22Rv1 (cell line): Measurements from ENCODE around the gene EDEM2.
"Not testable (repeated sequence)": the region's sequence is repeated elsewhere in the genome, so short reads cannot be mapped to it uniquely, and the experiment has no call there.

Experiments used
- H3K27ac ChIP-seq: fragments of 450-650 bp; 2 replicates; pipeline ENCODE4 v1.5.1; 2017
- ZFX ChIP-seq: fragments of 450-650 bp; IDR thresholded peaks from 2 replicates; pipeline ENCODE4 v1.6.1; 2017; ENCODE audit warnings: antibody characterized with exemption, borderline replicate concordance
- TF ChIP-seq, protein P1 (sequence below): fragments of 450-650 bp; IDR thresholded peaks from 2 replicates; pipeline ENCODE4 v1.5.1; 2017; ENCODE audit warnings: mild to moderate bottlenecking

Gene EDEM2

DNA sequence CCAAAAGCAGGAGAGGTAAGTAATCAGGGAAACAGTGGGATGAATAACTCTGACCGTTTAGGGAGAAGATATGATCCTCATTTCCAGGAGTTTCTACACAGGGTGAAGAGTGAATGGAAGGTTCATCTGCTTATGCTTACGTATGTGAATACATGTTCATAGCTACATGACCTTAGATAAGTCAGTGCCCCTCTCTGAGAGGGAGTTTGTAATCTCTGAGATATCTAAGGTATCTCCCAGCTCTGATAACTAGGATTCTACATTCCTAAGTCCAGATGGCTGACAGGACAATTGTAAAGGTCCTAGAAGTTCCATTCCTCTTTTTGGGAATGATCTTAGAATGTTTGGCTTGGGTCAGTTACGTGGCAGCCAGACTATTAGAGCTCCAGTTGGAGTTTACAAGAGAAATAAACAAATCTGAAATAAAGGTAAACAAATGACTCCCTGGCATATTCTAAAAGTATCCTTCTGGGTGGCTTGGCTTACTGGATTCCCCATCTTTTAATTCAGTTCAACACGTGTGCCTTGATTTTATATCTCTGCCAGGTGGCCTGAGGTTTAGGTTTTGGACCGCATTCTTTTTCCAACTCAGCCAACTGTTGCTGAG, 40.6 kb upstream of the EDEM2 start:
- no peak overlapping the region for H3K27ac ChIP-seq
- TF ChIP-seq ZFX: no peak
- TF ChIP-seq, protein P1, sequence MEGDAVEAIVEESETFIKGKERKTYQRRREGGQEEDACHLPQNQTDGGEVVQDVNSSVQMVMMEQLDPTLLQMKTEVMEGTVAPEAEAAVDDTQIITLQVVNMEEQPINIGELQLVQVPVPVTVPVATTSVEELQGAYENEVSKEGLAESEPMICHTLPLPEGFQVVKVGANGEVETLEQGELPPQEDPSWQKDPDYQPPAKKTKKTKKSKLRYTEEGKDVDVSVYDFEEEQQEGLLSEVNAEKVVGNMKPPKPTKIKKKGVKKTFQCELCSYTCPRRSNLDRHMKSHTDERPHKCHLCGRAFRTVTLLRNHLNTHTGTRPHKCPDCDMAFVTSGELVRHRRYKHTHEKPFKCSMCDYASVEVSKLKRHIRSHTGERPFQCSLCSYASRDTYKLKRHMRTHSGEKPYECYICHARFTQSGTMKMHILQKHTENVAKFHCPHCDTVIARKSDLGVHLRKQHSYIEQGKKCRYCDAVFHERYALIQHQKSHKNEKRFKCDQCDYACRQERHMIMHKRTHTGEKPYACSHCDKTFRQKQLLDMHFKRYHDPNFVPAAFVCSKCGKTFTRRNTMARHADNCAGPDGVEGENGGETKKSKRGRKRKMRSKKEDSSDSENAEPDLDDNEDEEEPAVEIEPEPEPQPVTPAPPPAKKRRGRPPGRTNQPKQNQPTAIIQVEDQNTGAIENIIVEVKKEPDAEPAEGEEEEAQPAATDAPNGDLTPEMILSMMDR: no peak

DNA sequence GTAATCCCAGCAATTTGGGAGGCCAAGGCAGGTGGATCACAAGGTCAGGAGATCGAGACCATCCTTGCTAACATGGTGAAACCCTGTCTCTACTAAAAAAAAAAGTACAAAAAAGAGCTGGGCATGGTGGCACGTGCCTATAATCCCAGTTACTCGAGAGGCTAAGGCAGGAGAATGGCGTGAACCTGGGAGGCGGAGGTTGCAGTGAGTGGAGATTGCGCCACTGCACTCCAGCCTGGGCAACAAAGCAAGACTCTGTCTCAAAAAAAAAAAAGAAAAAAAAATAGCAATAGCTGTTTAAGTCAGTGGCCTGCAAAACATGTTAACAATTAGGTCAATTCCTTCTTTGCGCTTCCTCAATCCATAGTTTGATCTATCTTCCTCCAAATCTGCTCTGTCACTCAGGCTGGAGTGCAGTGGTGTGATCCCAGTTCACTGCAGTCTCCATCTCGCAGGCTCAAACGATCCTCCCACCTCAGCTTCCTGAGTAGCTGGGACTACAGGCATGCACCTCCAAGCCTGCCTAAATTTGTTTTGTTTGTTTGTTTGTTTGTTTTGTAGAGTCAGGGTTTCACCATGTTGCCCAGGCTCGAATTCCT, 39.7 kb upstream of the EDEM2 start:
- not testable (repeated sequence) for H3K27ac ChIP-seq

DNA sequence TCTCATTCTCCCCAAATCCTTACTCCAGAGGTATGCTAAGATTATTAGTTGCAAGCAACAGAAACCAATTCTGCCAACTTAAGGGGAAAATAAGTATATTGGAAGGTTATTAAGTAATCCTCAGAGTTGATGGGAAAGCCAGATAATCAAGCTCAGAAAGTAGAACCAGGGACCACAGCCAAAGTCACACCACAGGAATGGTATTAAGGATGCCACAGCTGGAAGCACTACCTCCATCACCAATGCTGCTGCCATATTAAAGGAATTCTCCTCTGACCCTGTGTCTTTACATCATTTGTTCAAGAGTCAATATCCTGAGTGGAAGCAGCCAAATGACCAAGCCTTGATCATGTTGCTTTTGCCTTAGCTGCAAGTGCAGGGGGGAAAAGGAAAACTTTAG, 34.6 kb upstream of the EDEM2 start:
- no peak overlapping the region for H3K27ac ChIP-seq
- no peak for TF ChIP-seq ZFX
- TF ChIP-seq, protein P1: no peak

DNA sequence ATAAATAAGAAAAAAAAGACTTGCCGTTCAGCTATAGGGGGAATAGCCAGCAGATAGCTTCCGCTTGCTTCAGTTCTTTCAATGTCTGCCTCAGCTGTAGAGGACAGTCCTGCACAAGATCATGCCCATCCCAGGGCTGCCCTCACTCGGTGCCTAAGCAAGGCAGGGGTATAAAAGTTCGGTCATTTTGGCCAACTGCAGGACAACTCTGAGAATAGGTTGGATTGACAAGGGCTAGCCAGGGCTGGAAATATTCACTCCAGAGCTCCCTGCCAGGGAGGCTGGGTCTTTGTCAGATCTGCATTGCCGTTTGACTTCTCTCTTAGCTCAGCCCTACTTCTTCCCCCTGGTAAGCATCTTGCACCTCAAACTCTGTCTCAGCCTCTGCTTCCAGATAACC, 33.1 kb upstream of the EDEM2 start:
- TF ChIP-seq ZFX: no peak
- TF ChIP-seq, protein P1: no peak

DNA sequence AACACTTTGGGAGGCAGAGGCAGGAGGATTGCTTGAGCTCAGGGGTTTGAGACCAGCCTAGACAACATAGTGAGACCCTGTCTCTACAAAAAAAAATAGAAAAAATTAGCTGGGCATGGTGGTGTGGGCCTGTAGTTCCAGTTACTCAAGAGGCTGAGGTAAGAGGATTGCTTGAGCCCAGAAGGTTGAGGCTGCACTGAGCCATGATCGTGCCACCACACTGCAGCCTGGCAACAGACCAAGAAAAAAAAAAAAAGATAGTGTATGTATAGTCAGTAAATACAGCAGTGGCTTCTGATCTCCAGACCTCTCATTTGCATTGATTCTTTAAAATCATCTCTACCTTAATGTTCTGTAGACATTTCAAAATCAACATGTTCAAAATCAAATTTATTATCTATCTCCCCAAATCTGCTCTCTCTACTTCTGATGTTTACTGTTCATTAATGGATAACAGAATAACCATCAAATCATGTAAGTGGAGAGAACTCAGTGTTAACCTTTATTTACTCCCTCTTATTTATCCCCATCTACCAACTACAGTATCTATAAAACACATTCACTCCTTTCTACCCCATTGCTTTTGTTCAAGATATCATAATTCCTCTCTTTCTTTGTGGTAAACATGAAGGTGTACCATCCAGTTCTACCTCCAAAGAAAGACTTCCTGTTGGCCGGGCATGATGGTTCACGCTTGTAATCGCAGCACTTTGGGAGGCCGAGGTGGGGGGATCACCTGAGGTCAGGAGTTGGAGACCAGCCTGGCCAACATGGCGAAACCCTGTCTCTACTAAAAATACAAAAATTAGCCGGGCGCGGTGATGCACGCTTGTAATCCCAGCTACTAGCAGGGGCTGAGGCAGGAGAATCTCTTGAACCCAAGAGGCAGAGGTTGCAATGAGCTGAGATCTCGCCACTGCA, 32.4 kb upstream of the EDEM2 start:
- peak overlapping the region; percentile 76 for H3K27ac ChIP-seq
- no peak for TF ChIP-seq ZFX
- TF ChIP-seq, protein P1: no peak

More for the DNA sequence above, 33.1 kb upstream of the EDEM2 start:
- peak overlapping the region; percentile 76 for H3K27ac ChIP-seq

DNA sequence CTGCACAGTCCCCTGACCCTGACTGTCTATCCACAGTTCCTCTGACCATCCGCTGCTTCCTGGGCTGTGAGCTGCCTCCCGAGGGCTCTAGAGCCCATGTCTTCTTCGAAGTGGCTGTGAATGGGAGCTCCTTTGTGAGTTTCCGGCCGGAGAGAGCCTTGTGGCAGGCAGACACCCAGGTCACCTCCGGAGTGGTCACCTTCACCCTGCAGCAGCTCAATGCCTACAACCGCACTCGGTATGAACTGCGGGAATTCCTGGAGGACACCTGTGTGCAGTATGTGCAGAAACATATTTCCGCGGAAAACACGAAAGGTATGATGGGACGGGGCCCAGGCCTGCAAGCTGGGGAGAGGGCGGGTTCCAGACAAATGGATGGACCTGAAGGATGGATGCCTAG, 29.0 kb upstream of the EDEM2 start:
- no peak overlapping the region for H3K27ac ChIP-seq
- no peak for TF ChIP-seq ZFX
- TF ChIP-seq, protein P1: no peak

DNA sequence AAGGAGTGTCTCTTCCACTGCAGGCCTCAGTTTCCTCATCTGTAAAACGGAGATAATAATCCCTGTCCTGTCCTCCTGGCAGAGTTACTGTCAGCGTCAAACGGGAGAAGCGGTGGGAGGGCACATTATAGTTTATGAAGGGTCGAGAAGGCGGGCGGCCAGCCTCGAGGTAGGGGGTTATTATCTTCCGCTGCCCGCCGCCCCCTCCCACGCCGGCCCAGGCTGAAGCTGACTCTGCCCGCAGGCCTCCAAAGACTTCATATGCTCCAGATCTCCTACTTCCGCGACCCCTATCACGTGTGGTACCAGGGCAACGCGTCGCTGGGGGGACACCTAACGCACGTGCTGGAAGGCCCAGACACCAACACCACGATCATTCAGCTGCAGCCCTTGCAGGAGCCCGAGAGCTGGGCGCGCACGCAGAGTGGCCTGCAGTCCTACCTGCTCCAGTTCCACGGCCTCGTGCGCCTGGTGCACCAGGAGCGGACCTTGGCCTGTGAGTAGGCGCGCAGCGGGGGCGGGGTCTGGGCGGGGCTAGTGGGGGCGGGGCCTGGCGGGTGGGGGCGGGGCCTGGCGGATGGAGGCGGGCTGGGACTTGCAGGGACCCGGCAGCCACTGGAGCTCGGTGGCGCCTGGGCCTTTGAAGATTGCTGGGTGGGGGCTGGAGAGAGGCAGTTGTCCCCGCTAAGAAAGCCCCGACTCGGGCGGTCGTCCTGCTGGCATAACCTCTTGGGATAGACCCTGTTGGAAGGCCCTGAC, 27.5 kb upstream of the EDEM2 start:
- TF ChIP-seq ZFX: no peak
- TF ChIP-seq, protein P1: 0 out of 2 replicates have a peak, but pooled peaks have one; percentile 4
- peak overlapping the region; percentile 59 for H3K27ac ChIP-seq
